ENCODE data around the gene LRMDA.

The LRMDA gene

GRCh38 chr10:75889051-75889450, 457.6 kb downstream of the LRMDA start:
- DNase-seq = no peak

GRCh38 chr10:75894761-75895160, 463.3 kb downstream of the LRMDA start:
- no peak for DNase-seq

- DNase-seq = no peak
Measured at GRCh38 chr10:75895259-75895658, 463.8 kb downstream of the LRMDA start.

GRCh38 chr10:75899816-75900390, 468.5 kb downstream of the LRMDA start:
- no peak for DNase-seq

GRCh38 chr10:75902816-75903215, 471.4 kb downstream of the LRMDA start:
- no peak for DNase-seq

GRCh38 chr10:75904499-75905283, 473.3 kb downstream of the LRMDA start:
- DNase-seq = no peak

- DNase-seq = no peak
Measured at GRCh38 chr10:75905490-75905889, 474.1 kb downstream of the LRMDA start.

- DNase-seq = no peak
Measured at GRCh38 chr10:75910032-75910431, 478.6 kb downstream of the LRMDA start.

GRCh38 chr10:75911426-75911825, 480.0 kb downstream of the LRMDA start:
- DNase-seq = no peak

- DNase-seq = no peak
Measured at GRCh38 chr10:75916906-75917305, 485.5 kb downstream of the LRMDA start.

- no peak for DNase-seq
Measured at GRCh38 chr10:75919913-75920312, 488.5 kb downstream of the LRMDA start.

GRCh38 chr10:75922435-75922834, 491.0 kb downstream of the LRMDA start:
- DNase-seq = no peak

GRCh38 chr10:75924309-75924902, 493.0 kb downstream of the LRMDA start:
- no peak for DNase-seq

- DNase-seq = no peak
Measured at GRCh38 chr10:75925999-75926398, 494.6 kb downstream of the LRMDA start.

- no peak for DNase-seq
Measured at GRCh38 chr10:75926763-75927162, 495.3 kb downstream of the LRMDA start.

GRCh38 chr10:75928231-75928630, 496.8 kb downstream of the LRMDA start:
- no peak for DNase-seq

GRCh38 chr10:75929630-75930161, 498.3 kb downstream of the LRMDA start:
- DNase-seq = no peak

GRCh38 chr10:75932921-75933320, 501.5 kb downstream of the LRMDA start:
- no peak for DNase-seq

- no peak for DNase-seq
Measured at GRCh38 chr10:75935240-75935639, 503.8 kb downstream of the LRMDA start.

- no peak for DNase-seq
Measured at GRCh38 chr10:75935650-75936400, 504.4 kb downstream of the LRMDA start.

GRCh38 chr10:75936841-75937240, 505.4 kb downstream of the LRMDA start:
- no peak for DNase-seq

GRCh38 chr10:75937823-75938222, 506.4 kb downstream of the LRMDA start:
- DNase-seq = no peak

GRCh38 chr10:75938380-75939122, 507.1 kb downstream of the LRMDA start:
- DNase-seq = no peak

All from NCI-H187 treated with DMSO at 0.1 percent for 48 hours (cell line).